SK-N-SH (cell line): ENCODE measurements around the gene MICAL2.

Source experiments
- NRF1 ChIP-seq: IDR thresholded peaks from 2 replicates; pipeline ENCODE4 v1.6.1; 2012; ENCODE audit warnings: low read depth, mild to moderate bottlenecking, low read length
- TF ChIP-seq, protein P1 (sequence below): fragments of 200-600 bp; sonication (generic); IDR thresholded peaks from 2 replicates; pipeline ENCODE4 v1.6.1; 2017; ENCODE audit warnings: antibody characterized with exemption, mild to moderate bottlenecking, moderate library complexity
- TF ChIP-seq, protein P2 (sequence below): IDR thresholded peaks from 2 replicates; pipeline ENCODE4 v1.6.1; 2012; ENCODE audit warnings: mild to moderate bottlenecking, low read depth, low read length, moderate library complexity

DNA sequence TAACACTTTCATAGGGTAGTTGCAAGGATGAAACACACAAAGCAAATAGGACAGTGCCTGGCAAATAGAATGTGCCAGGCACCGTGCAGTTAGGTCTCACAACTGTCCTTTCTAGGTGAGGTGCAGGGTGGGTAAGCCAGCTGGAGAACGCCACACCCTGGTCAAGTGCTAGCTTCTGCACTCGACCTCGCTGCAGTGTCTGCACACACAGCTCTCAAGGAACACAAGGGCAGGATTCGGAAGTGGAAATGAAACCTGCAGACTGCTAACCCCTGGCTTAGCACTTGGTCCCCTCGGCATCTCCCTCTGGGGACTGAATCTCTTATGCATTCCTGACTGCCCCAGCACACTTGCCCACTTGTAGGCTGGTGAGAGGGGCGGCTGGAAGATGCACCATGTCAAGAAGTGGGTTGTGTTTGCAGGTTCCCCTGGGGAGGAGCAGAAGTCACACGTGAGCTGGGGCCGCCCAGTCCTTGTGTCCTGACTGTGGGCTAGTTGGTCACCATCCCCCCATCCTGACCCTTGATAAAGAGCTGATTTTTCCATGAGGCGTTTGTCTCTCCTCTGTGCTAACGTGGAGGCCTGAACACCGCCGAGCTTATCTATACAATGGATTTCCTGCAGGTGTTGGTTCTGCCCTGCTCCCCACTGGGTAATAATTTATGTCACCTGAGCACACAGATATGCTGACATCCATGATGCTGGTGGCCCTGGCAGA, 89.0 kb downstream of the MICAL2 start:
- TF ChIP-seq, protein P1, sequence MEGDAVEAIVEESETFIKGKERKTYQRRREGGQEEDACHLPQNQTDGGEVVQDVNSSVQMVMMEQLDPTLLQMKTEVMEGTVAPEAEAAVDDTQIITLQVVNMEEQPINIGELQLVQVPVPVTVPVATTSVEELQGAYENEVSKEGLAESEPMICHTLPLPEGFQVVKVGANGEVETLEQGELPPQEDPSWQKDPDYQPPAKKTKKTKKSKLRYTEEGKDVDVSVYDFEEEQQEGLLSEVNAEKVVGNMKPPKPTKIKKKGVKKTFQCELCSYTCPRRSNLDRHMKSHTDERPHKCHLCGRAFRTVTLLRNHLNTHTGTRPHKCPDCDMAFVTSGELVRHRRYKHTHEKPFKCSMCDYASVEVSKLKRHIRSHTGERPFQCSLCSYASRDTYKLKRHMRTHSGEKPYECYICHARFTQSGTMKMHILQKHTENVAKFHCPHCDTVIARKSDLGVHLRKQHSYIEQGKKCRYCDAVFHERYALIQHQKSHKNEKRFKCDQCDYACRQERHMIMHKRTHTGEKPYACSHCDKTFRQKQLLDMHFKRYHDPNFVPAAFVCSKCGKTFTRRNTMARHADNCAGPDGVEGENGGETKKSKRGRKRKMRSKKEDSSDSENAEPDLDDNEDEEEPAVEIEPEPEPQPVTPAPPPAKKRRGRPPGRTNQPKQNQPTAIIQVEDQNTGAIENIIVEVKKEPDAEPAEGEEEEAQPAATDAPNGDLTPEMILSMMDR = no peak
- TF ChIP-seq NRF1 = no peak
- TF ChIP-seq, protein P2, sequence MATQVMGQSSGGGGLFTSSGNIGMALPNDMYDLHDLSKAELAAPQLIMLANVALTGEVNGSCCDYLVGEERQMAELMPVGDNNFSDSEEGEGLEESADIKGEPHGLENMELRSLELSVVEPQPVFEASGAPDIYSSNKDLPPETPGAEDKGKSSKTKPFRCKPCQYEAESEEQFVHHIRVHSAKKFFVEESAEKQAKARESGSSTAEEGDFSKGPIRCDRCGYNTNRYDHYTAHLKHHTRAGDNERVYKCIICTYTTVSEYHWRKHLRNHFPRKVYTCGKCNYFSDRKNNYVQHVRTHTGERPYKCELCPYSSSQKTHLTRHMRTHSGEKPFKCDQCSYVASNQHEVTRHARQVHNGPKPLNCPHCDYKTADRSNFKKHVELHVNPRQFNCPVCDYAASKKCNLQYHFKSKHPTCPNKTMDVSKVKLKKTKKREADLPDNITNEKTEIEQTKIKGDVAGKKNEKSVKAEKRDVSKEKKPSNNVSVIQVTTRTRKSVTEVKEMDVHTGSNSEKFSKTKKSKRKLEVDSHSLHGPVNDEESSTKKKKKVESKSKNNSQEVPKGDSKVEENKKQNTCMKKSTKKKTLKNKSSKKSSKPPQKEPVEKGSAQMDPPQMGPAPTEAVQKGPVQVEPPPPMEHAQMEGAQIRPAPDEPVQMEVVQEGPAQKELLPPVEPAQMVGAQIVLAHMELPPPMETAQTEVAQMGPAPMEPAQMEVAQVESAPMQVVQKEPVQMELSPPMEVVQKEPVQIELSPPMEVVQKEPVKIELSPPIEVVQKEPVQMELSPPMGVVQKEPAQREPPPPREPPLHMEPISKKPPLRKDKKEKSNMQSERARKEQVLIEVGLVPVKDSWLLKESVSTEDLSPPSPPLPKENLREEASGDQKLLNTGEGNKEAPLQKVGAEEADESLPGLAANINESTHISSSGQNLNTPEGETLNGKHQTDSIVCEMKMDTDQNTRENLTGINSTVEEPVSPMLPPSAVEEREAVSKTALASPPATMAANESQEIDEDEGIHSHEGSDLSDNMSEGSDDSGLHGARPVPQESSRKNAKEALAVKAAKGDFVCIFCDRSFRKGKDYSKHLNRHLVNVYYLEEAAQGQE = no peak
